Measurements from ENCODE around the gene GALNT2. TPM values are rescaled to one million over a fixed set of nuclear protein-coding genes. Genes with fewer than 3 reads are reported as not detected.

Gene GALNT2
- polyA plus RNA-seq, 3 donors, result 19.6 to 25.6 (median 23.4) TPM

DNA sequence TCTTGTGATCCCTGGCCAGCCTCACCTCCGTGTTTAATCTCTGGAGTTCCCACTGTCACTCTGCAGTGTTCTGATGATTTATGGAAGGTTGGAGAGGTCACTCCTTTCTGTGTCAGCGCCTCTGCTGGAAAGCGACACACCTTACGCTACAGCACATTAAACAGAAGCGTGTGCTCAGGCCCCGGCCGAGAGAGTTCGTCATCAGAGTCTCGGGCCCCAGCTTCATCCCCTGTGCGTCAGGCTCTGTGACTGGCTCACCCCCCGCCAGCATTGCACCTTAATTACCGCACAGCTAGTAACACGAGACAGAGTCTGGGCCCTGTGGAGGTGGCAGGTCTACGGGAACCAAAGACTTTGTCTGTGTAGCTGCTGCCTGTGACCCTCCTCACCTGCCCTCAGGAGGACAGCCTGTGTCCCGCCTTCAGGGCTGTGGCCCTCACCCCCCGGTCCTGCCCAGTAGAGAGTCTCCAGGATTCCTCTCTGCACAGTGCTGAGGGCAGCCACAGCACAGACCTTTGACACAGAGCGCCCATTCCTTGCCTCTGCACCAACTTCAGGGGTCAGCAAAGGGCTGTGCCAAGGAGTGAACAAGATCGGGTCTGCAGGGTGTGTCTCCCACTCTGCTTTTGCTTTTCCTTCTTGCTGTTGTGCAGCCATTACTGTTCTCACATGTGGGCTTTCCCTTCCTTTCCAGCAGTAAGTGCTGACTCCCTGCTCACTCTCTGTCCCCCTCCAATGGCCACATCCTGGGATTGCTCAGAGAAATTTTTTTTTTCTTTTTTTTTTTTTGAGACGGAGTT, 201.5 kb downstream of the GALNT2 start:
- WGBS (ENCODE audit: insufficient coverage), result 87% methylated on average over 14 of the region's 19 CpGs
- Histone ChIP-seq H3K4me3 (replicated peaks in 1 of 3; ENCODE audit: low read depth in 2 of 3, low read length in 3 of 3) (no peak overlapping the region), H4K20me1 (ENCODE audit: insufficient read depth, low read length) (no peaks in the 10 kb centered on the region), H3K36me3 (replicated peaks in 1 of 2; ENCODE audit: control insufficient read depth in 1 of 2, insufficient read depth in 2 of 2, low read length in 2 of 2) (peaks cover 49 to 86% of the 10 kb centered on the region in 2 donors), H3K9ac (ENCODE audit: insufficient read depth, low read length, poor library complexity, severe bottlenecking) (no peak overlapping the region), H3K9me3 (replicated peaks in 1 of 2; ENCODE audit: control insufficient read depth in 1 of 2, insufficient read depth in 1 of 2, low read length in 2 of 2) (no peaks in the 10 kb centered on the region), H3K27ac (ENCODE audit: low read depth in 1 of 2, low read length in 2 of 2) (no peak overlapping the region), H3K27me3 (ENCODE audit: control insufficient read depth in 2 of 2, insufficient read depth in 2 of 2, low read length in 2 of 2) (no peaks in the 10 kb centered on the region), H3K4me1 (ENCODE audit: control insufficient read depth in 1 of 2, insufficient read depth in 2 of 2, low read length in 2 of 2) (peaks cover 0 to 4% of the 10 kb centered on the region in 2 donors), H3K4me2 (replicated peaks; ENCODE audit: extremely low read depth, low read length, poor library complexity, severe bottlenecking) (no peak overlapping the region), H2AFZ (ENCODE audit: insufficient read depth, low read depth, low read length, poor library complexity, severe bottlenecking) (no peak overlapping the region), H3K79me2 (ENCODE audit: insufficient read depth, low read length) (no peaks in the 10 kb centered on the region)
- Mint-ChIP-seq H3K9me3 (no peaks in the 10 kb centered on the region), H3K36me3 (peaks cover 59 to 83% of the 10 kb centered on the region in 2 donors), H3K27ac (peak overlapping the region in 1 of 7 donors; percentile 48), H3K27me3 (ENCODE audit: low read depth in 3 of 3) (peaks cover 0 to 1% (median 0%) of the 10 kb centered on the region in 3 donors), H3K4me1 (peaks cover 8% of the 10 kb centered on the region), H3K4me3 (no peak overlapping the region)
- no peak for DNase-seq
- intact Hi-C loops (cut with micrococcal nuclease), result no loop called here
- TF ChIP-seq CTCF (IDR thresholded peaks at IDR 0.05), result peak; percentile 25

DNA sequence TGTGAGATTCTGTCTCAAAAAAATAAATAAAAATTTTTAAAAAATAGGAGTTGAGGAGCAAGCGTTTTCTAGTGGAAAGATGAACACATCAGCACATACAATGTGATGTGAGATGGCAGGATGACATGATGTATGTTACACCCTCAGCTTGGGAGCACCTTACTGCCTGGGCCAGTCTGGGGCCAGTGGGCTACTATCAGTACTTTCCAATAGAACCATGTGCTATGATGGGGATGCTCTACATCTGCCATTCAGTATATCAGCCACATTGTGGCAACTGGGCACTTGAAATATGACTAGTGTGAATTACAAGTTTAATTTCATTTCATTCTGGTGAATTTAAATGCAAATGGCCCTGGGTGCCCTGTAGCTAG, 203.1 kb downstream of the GALNT2 start:
- intact Hi-C loops (cut with micrococcal nuclease), result no loop called here
- peaks cover 10% of the 10 kb centered on the region for H3K4me1 Mint-ChIP-seq

More for the DNA sequence above, 203.1 kb downstream of the GALNT2 start:
- H3K4me3 Mint-ChIP-seq, result no peak overlapping the region
- no peak for TF ChIP-seq CTCF (IDR thresholded peaks at IDR 0.05)
- Histone ChIP-seq H3K9ac (ENCODE audit: insufficient read depth, low read length, poor library complexity, severe bottlenecking) (no peak overlapping the region), H3K36me3 (replicated peaks in 1 of 2; ENCODE audit: control insufficient read depth in 1 of 2, insufficient read depth in 2 of 2, low read length in 2 of 2) (peaks cover 46 to 86% of the 10 kb centered on the region in 2 donors), H3K9me3 (replicated peaks in 1 of 2; ENCODE audit: control insufficient read depth in 1 of 2, insufficient read depth in 1 of 2, low read length in 2 of 2) (no peaks in the 10 kb centered on the region), H3K27ac (ENCODE audit: low read depth in 1 of 2, low read length in 2 of 2) (no peak overlapping the region), H3K4me2 (replicated peaks; ENCODE audit: extremely low read depth, low read length, poor library complexity, severe bottlenecking) (no peak overlapping the region), H3K4me1 (ENCODE audit: control insufficient read depth in 1 of 2, insufficient read depth in 2 of 2, low read length in 2 of 2) (peaks cover 0 to 4% of the 10 kb centered on the region in 2 donors), H2AFZ (ENCODE audit: insufficient read depth, low read depth, low read length, poor library complexity, severe bottlenecking) (no peak overlapping the region), H3K4me3 (replicated peaks in 1 of 3; ENCODE audit: low read depth in 2 of 3, low read length in 3 of 3) (no peak overlapping the region), H3K27me3 (ENCODE audit: control insufficient read depth in 2 of 2, insufficient read depth in 2 of 2, low read length in 2 of 2) (no peaks in the 10 kb centered on the region), H4K20me1 (ENCODE audit: insufficient read depth, low read length) (no peaks in the 10 kb centered on the region), H3K79me2 (ENCODE audit: insufficient read depth, low read length) (no peaks in the 10 kb centered on the region)
- H3K36me3 Mint-ChIP-seq, result peaks cover 51 to 74% of the 10 kb centered on the region in 2 donors
- peaks cover 0 to 1% (median 0%) of the 10 kb centered on the region in 3 donors for H3K27me3 Mint-ChIP-seq (ENCODE audit: low read depth in 3 of 3)
- H3K27ac Mint-ChIP-seq, result peak overlapping the region in 1 of 7 donors; percentile 26
- no peaks in the 10 kb centered on the region for H3K9me3 Mint-ChIP-seq
- WGBS (ENCODE audit: insufficient coverage), result no CpG with 5 or more reads among the region's 1 CpG
- no peak for DNase-seq

All from CD14-positive monocyte (primary cell).